IPS DF 6.9 (cell line): ENCODE data around the gene CLDN19.

Experiments used
- DNase-seq: peaks from one replicate; pipeline ENCODE4 v3.0.0-alpha.2; 2013; ENCODE audit warnings: low read depth, low spot score
- H3K27ac ChIP-seq: one replicate; pipeline ENCODE4 v1.5.1; 2013; ENCODE audit warnings: low read length, control low read depth
- H3K27me3 ChIP-seq: 2 replicates; pipeline ENCODE4 v1.6.1; 2013; ENCODE audit warnings: mild to moderate bottlenecking, low read length; ENCODE audit not compliant: control insufficient read depth, insufficient read depth
- H3K36me3 ChIP-seq: 2 replicates; pipeline ENCODE4 v1.6.1; 2013; ENCODE audit warnings: low read length; ENCODE audit not compliant: control insufficient read depth, insufficient read depth
- H3K4me1 ChIP-seq: 2 replicates; pipeline ENCODE4 v1.6.1; 2013; ENCODE audit warnings: low read length; ENCODE audit not compliant: control insufficient read depth, insufficient read depth
- H3K4me3 ChIP-seq: 2 replicates; pipeline ENCODE4 v1.5.1; 2013; ENCODE audit warnings: mild to moderate bottlenecking, low read length
- H3K9me3 ChIP-seq: 2 replicates; pipeline ENCODE4 v1.6.1; 2013; ENCODE audit warnings: low read length, inconsistent platforms; ENCODE audit not compliant: control insufficient read depth, insufficient read depth
- WGBS: extraction: QIAGEN DNeasy Blood & Tissue Kit; methylation state at CpG from one replicate; pipeline ENCODE4 v1.1.7; 2013; ENCODE audit warnings: mixed read lengths, missing lambda C conversion rate; ENCODE audit not compliant: insufficient read length, insufficient coverage; 5-methylcytosine and 5-hydroxymethylcytosine counted together

The CLDN19 gene

DNA sequence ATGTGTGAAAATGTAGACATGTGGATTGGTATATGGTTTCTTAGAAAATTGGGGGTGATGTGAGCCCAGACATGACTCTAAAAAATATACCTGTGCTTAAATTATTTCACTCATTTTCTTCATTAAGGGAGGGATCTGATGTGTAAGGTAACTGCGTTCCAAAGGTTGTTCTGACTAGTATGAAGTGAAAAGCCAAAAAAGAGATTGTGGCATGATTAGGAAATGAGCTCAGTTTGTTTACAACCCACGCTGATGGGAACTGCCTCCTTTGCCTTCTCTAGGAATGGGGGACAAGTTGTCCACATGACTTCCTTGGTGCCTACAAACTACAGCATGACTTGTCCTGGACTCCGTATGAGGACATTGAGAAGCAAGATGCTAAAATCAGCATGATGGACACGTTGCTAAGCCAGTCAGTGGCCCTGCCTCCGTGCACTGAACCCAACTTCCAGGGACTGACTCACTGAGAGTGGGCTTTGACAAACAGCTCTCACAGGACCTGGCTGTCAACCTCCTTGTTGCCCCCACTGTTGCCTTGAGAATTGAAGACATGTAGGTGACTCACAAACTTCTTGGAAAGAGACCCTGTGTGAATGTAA is 35.0 kb upstream of the CLDN19 start:
- Histone ChIP-seq H3K27ac (no peak overlapping the region), H3K27me3 (no peaks in the 10 kb centered on the region), H3K4me3 (no peak overlapping the region), H3K36me3 (peaks cover 12% of the 10 kb centered on the region), H3K4me1 (no peaks in the 10 kb centered on the region), H3K9me3 (no peaks in the 10 kb centered on the region)
- no CpG with 5 or more reads among the region's 5 CpGs for WGBS
- DNase-seq, result no peak

DNA sequence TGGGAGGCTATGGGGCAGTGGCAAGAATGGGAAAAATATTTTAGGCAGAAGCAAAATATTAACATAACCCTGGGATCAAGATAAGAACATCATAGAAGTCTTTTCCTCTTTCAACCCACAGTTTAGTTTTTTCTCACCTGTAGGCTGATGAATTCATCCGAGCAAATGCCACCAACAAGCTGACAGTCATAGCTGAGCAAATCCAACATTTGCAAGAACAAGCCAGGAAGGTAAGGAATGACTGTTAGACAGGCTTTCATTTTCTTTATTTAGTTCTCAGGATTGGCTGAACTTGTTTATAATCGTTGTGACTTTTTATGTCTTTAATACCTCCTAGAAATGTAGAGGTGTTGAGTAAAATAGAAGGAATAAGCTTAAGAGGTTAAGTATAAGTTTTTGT is 33.4 kb upstream of the CLDN19 start:
- no peak for DNase-seq
- peaks cover 12% of the 10 kb centered on the region for H3K36me3 ChIP-seq

DNA sequence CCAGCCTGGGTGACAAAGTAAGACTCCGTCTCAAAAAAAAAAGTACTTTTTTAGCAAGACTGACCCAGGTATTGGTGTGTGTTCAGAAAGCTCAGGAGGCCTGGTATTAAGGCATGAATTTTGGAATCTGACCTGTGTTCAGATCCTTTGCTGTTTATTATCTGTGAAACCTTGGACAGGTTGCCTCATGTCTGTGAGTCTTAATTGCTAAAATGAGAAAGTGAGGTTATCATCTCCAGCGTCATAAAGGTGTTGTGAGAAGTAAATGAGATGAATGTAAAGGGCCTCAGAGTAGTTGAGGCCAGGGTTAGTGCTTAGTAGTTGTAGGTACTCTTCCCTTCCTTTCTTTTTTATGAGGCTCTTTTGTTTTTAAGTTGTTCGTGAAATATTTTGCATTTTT is 29.8 kb upstream of the CLDN19 start:
- no peaks in the 10 kb centered on the region for H3K27me3 ChIP-seq
- no peaks in the 10 kb centered on the region; the same call in 1 of the 2 replicates for H3K36me3 ChIP-seq
- no peaks in the 10 kb centered on the region for H3K9me3 ChIP-seq
- H3K4me1 ChIP-seq, result no peaks in the 10 kb centered on the region
- DNase-seq, result no peak
- H3K4me3 ChIP-seq, result no peak overlapping the region
- no CpG with 5 or more reads among the region's 3 CpGs for WGBS
- H3K27ac ChIP-seq, result no peak overlapping the region

More for the DNA sequence above, 33.4 kb upstream of the CLDN19 start:
- H3K4me1 ChIP-seq, result no peaks in the 10 kb centered on the region
- H3K4me3 ChIP-seq, result no peak overlapping the region
- no peak overlapping the region for H3K27ac ChIP-seq
- H3K27me3 ChIP-seq, result no peaks in the 10 kb centered on the region
- WGBS, result no CpG with 5 or more reads among the region's 2 CpGs
- no peaks in the 10 kb centered on the region for H3K9me3 ChIP-seq

DNA sequence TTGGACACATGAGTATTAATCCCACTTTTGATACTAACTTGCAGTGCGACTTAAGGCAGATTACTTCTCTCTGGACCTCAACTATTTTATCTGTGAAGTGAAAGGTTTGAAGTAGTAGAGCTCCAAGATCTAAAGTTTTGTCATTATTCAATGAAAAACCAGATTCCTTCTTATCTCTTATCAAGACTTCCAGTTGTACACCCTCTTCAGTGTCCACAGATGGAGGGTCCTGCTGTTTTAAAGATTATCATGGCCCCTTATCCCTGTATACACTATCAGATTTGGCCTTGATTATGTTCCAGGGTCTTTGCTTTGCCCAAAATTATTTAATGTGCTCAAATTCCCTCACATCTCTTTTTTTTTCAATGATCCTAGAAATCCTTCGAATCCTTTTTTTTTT is 28.1 kb upstream of the CLDN19 start:
- H3K9me3 ChIP-seq, result no peaks in the 10 kb centered on the region
- H3K4me3 ChIP-seq, result no peak overlapping the region
- no peak for DNase-seq
- no peak overlapping the region for H3K27ac ChIP-seq
- no peaks in the 10 kb centered on the region for H3K27me3 ChIP-seq
- H3K4me1 ChIP-seq, result no peaks in the 10 kb centered on the region
- no CpG with 5 or more reads among the region's 2 CpGs for WGBS
- H3K36me3 ChIP-seq, result no peaks in the 10 kb centered on the region

DNA sequence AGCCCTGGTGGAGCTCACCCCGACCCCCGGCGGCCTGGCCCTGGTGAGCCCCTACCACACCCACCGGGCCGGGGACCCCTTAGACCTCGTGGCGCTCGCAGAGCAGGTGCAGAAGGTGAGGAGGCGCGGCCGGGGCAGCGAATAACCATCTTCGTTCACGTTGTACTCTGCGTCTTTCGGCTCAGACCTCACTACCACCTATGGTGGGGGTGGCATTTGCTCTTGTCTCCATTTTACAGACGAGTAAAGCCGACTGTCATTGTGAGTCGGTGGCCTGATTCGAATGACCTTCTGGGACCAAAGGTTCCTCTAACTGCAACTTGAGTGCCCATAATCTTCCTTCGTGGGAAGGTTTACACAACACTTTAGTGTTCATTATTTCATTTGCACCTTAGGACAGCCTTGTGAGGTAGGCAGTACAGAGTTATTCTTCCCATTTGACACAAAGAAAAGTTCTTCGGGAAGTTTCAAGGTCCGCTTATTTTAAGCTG is 27.5 kb upstream of the CLDN19 start:
- H3K9me3 ChIP-seq, result no peaks in the 10 kb centered on the region
- no peaks in the 10 kb centered on the region for H3K27me3 ChIP-seq
- H3K4me3 ChIP-seq, result peak overlapping the region; percentile 97
- no CpG with 5 or more reads among the region's 23 CpGs for WGBS
- no peaks in the 10 kb centered on the region for H3K4me1 ChIP-seq
- H3K27ac ChIP-seq, result no peak overlapping the region
- no peaks in the 10 kb centered on the region for H3K36me3 ChIP-seq
- no peak for DNase-seq

DNA sequence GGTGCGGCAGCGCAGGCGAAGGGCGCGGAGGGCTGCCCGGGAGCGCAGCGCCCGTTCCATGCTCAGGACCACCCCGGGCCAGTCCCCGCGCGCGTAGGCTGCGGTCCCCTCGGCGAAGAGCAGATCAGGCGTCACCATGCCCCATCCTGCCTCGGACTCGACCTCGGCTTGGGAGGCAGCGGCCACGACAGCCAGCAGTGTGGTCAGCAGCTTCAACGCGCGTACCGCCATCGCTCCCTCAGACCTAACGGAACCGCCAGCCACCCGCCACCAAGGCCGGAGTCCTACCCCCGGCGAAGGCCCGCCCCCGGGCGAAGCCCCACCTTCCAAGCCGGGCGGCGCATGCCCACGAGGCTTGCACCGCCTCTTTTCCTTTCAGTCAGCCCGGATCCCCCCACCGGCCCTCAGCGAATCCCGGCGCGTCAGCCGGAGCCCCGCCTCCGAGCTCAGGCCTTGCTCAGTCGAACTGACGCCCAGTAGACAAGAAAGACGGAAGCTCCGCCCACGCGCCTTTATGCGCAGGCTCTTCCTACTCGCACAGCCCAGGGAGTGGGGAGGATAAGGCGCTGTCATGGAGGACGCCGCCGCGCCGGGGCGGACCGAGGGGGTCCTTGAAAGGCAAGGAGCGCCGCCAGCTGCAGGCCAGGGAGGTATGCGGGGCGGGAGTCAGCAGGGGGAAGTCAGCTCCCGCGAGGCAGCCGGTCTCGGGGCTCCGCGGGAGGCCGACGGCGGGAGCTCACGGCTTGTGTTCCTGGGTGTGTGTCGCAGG is 26.9 kb upstream of the CLDN19 start, which contains the start of the genes C1orf50 and P3H1:
C1orf50 (plus strand) TSS at position 509 of the 769 bp plus-strand sequence; CDS start at position 572, 63 bp downstream.
P3H1 (minus strand) TSS at position 288 of the 769 bp plus-strand sequence; CDS start at position 231, 57 bp downstream.
- H3K27ac ChIP-seq, result no peak within 1 kb of the TSS

DNA sequence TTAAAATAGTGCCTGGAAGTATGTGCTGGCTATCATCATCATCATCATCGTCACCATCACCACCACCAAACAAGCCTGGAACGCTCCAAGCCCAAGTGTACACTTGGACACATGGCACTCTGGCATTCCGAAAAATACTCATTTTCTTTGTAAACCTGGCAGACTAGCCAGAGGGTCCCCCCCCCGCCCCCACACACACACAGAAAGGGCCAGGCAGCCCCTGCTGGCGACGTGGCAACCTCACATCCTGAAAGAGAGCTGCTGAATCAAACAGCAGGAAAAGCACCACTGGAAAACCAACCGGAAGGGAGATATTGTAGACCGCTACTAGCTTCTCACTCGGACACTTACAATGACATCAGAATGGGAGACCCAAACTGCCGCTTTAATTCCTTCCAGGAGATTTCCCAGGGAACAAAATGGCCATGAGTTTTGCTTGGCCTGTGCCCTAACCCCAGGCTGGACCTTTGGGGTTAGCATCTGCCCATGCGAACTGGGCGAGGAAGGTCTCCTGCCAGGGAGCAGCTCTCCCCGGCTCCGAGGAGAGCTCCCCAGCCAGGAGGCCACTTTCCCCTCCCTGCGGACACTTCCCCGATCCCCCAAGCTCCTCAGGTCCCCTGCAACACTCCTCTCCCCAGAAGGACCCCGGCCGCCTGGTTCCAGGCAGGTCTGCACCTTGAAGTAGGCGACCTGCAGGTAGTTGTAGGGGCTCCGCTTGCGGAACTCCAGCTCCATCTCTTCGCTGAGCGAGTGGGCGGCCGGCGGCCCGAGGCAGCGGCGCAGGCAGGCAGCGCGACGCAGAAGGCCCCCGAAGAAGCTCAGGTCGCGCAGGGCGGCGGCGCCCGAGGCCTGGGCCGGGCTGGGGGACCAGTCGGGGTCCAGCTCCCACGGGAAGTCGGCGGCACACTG is 26.1 kb upstream of the CLDN19 start:
- Histone ChIP-seq H3K4me3 (peak overlapping the region; percentile 99), H3K4me1 (no peaks in the 10 kb centered on the region), H3K9me3 (no peaks in the 10 kb centered on the region), H3K27ac (no peak overlapping the region), H3K36me3 (no peaks in the 10 kb centered on the region), H3K27me3 (no peaks in the 10 kb centered on the region)
- DNase-seq, result no peak
- no CpG with 5 or more reads among the region's 44 CpGs for WGBS

More for the DNA sequence above, 26.9 kb upstream of the CLDN19 start, which contains the start of the genes C1orf50 and P3H1:
- DNase-seq, result peak; percentile 98
- Histone ChIP-seq H3K27me3 (no peaks in the 10 kb centered on the region), H3K4me1 (no peaks in the 10 kb centered on the region), H3K4me3 (peak within 1 kb of the TSS; percentile 99), H3K9me3 (no peaks in the 10 kb centered on the region), H3K36me3 (no peaks in the 10 kb centered on the region)
- WGBS, result no CpG with 5 or more reads among the region's 82 CpGs

DNA sequence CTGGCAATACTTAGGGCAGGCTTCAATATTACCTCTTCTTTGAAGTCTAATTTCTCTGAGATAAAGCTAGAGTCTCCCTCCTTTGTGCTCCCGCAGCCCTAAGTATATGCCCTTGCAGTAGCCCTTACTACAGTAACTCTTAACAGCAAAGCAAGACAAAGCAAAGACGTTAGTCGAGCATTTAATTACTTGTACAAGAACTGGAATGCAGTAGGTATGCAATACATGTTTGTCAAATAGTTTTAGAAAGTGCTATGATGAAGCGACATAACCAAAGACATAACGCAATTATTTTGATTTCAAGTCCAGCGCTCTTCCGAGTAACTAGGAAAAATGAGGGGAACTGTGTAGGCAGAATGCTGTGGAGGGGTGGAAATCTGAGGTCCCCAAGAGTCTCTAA is 25.2 kb upstream of the CLDN19 start:
- no peaks in the 10 kb centered on the region for H3K27me3 ChIP-seq
- WGBS, result no CpG with 5 or more reads among the region's 7 CpGs
- H3K27ac ChIP-seq, result no peak overlapping the region

DNA sequence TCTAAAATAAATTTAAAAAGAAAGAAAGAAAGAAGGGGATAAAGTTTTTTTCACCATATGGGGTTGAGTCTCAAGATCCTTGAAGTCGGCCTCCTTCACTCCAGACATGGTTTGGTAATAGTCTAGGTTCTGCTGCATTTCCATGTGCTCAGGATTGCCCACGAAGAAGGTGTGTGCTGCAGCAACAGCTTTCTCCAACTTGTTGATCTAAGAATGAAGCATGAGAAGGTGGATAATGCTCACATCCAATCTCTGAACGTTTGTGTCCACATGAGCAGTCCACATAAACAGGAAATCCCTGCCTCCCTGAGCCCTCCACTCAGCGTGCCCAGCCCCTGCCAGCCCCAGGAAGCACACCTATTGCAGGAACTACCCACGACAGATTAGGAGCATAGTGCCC is 22.2 kb upstream of the CLDN19 start:
- no peaks in the 10 kb centered on the region for H3K27me3 ChIP-seq
- H3K9me3 ChIP-seq, result no peaks in the 10 kb centered on the region
- H3K4me1 ChIP-seq, result no peaks in the 10 kb centered on the region
- no CpG with 5 or more reads among the region's 5 CpGs for WGBS
- no peak overlapping the region for H3K4me3 ChIP-seq
- DNase-seq, result no peak
- H3K27ac ChIP-seq, result no peak overlapping the region
- no peaks in the 10 kb centered on the region; the same call in 1 of the 2 replicates for H3K36me3 ChIP-seq

More for the DNA sequence above, 25.2 kb upstream of the CLDN19 start:
- no peaks in the 10 kb centered on the region for H3K4me1 ChIP-seq
- no peaks in the 10 kb centered on the region for H3K36me3 ChIP-seq
- H3K4me3 ChIP-seq, result no peak overlapping the region; the same call in 1 of the 2 replicates
- H3K9me3 ChIP-seq, result no peaks in the 10 kb centered on the region
- no peak for DNase-seq

DNA sequence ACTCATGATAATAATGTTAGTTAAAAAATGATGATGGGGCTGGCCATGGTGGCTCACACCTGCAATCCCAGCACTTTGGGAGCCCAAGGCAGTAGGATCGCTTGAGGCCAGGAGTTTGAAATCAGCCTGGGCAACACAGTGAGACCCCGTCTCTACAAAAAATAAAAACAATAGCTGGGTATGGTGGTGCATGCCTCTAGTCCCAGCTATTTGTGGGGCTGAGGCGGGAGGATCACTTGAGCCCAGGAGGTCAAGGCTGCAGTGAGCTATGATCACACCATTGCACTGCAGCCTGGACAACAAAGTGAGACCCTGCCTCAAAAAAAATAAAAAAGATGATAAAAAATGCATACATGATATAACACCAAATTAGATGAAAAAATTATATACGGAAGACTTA is 21.5 kb upstream of the CLDN19 start:
- whole genome bisulfite sequencing, result no CpG with 5 or more reads among the region's 4 CpGs
- H3K9me3 ChIP-seq, result no peaks in the 10 kb centered on the region
- H3K27ac ChIP-seq, result no peak overlapping the region
- no peaks in the 10 kb centered on the region for H3K27me3 ChIP-seq
- H3K4me3 ChIP-seq, result no peak overlapping the region
- no peaks in the 10 kb centered on the region for H3K4me1 ChIP-seq
- DNase-seq, result no peak
- H3K36me3 ChIP-seq, result no peaks in the 10 kb centered on the region; the same call in 1 of the 2 replicates
